Ishikawa (cell line): Measurements from ENCODE around the gene OR14J1.

ENCODE experiments used
- CEBPB ChIP-seq: IDR thresholded peaks from 2 replicates; pipeline ENCODE4 v1.6.1; 2012
- CREB1 ChIP-seq: IDR thresholded peaks from 2 replicates; pipeline ENCODE4 v1.6.1; 2012; ENCODE audit warnings: low read depth
- EGR1 ChIP-seq: IDR thresholded peaks from 2 replicates; pipeline ENCODE4 v1.6.1; 2012
- EP300 ChIP-seq: IDR thresholded peaks from 2 replicates; pipeline ENCODE4 v1.6.1; 2012; ENCODE audit warnings: borderline replicate concordance
- FOXM1 ChIP-seq: IDR thresholded peaks from 2 replicates; pipeline ENCODE4 v1.6.1; 2012; ENCODE audit warnings: low read depth, borderline replicate concordance
- MAX ChIP-seq: IDR thresholded peaks from 2 replicates; pipeline ENCODE4 v1.6.1; 2012
- RAD21 ChIP-seq: IDR thresholded peaks from 2 replicates; pipeline ENCODE4 v1.6.1; 2012; ENCODE audit warnings: low read depth
- REST ChIP-seq: IDR thresholded peaks from 2 replicates; pipeline ENCODE4 v1.6.1; 2012; ENCODE audit warnings: low read depth, mild to moderate bottlenecking
- TAF1 ChIP-seq: IDR thresholded peaks from 2 replicates; pipeline ENCODE4 v1.6.1; 2012; ENCODE audit warnings: low read depth, mild to moderate bottlenecking
- TCF12 ChIP-seq: IDR thresholded peaks from 2 replicates; pipeline ENCODE4 v1.6.1; 2012; ENCODE audit warnings: low read depth
- TEAD4 ChIP-seq: IDR thresholded peaks from 2 replicates; pipeline ENCODE4 v1.6.1; 2012
- YY1 ChIP-seq: IDR thresholded peaks from 2 replicates; pipeline ENCODE4 v1.6.1; 2012; ENCODE audit warnings: low read depth
- ZBTB7A ChIP-seq: IDR thresholded peaks from 2 replicates; pipeline ENCODE4 v1.6.1; 2012; ENCODE audit warnings: low read depth

GRCh38 chr6:29295623-29296022, 5.9 kb upstream of the OR14J1 start:
- TF ChIP-seq EP300 (no peak), TCF12 (no peak), ZBTB7A (no peak), FOXM1 (no peak), RAD21 (no peak), YY1 (no peak), MAX (no peak), TEAD4 (no peak), TAF1 (no peak), REST (no peak), CEBPB (no peak), CREB1 (no peak), EGR1 (no peak)
